HEK293 (cell line): Measurements from ENCODE around the gene MGMT.

Experiments
- CTCF ChIA-PET: fragments of 350-600 bp; formaldehyde crosslinking; extraction: SDS; loops from one replicate; lab custom pipeline; 2021; ENCODE audit warnings: antibody characterized with exemption; lab: Yijun Ruan, JAX
- POLR2A ChIA-PET: fragments of 300-600 bp; formaldehyde crosslinking; extraction: SDS; loops from one replicate; lab custom pipeline; 2020; ENCODE audit warnings: antibody characterized with exemption, inconsistent platforms; lab: Yijun Ruan, JAX
- H3K27ac ChIP-seq: fragments of 200-500 bp; sonication (Bioruptor generic); 2 replicates; pipeline ENCODE4 v1.5.1; 2014; ENCODE audit warnings: low read depth, low read length, control low read depth, inconsistent platforms; ENCODE audit errors: extremely low read depth
- H3K36me3 ChIP-seq, 2 experiments: fragments of 200-500 bp in 1 of 2; sonication (Bioruptor generic) in 1 of 2; 1 replicate in 1 of 2; 2 replicates in 1 of 2; pipeline ENCODE4 v1.5.1; 2014 to 2017; ENCODE audit warnings: inconsistent platforms in 2 of 2, low read length in 2 of 2; ENCODE audit not compliant: control insufficient read depth in 2 of 2, insufficient read depth in 1 of 2
- H3K4me1 ChIP-seq: fragments of 200-500 bp; sonication (Bioruptor generic); 2 replicates; pipeline ENCODE4 v1.5.1; 2014; ENCODE audit warnings: mild to moderate bottlenecking, low read length, inconsistent platforms; ENCODE audit not compliant: control insufficient read depth, insufficient read depth
- H3K4me3 ChIP-seq: 2 replicates; pipeline ENCODE4 v1.5.1; 2011; ENCODE audit warnings: low read depth, mild to moderate bottlenecking, control low read depth, low read length, moderate library complexity
- H3K9me3 ChIP-seq: fragments of 200-500 bp; sonication (Bioruptor generic); 2 replicates; pipeline ENCODE4 v1.5.1; 2014; ENCODE audit warnings: low read depth, low read length, inconsistent platforms; ENCODE audit not compliant: control insufficient read depth, insufficient read depth
- ATF2 ChIP-seq: fragments of 450-650 bp; formaldehyde crosslinking; IDR thresholded peaks from 2 replicates; pipeline ENCODE4 v1.5.1; 2016; ENCODE audit warnings: missing biosample characterization, missing genetic modification characterization, low read depth
- GFI1B ChIP-seq: fragments of 450-650 bp; formaldehyde crosslinking; IDR thresholded peaks from 2 replicates; pipeline ENCODE4 v1.5.1; 2016; ENCODE audit warnings: missing biosample characterization, missing genetic modification characterization
- INSM2 ChIP-seq: fragments of 450-650 bp; formaldehyde crosslinking; IDR thresholded peaks from 2 replicates; pipeline ENCODE4 v1.5.1; 2016; ENCODE audit warnings: missing biosample characterization, missing genetic modification characterization
- TSHZ1 ChIP-seq: fragments of 450-650 bp; formaldehyde crosslinking; IDR thresholded peaks from 2 replicates; pipeline ENCODE4 v1.5.1; 2016; ENCODE audit warnings: missing biosample characterization, missing genetic modification characterization, borderline replicate concordance
- YY2 ChIP-seq: fragments of 450-650 bp; formaldehyde crosslinking; IDR thresholded peaks from 2 replicates; pipeline ENCODE4 v1.5.1; 2016; ENCODE audit warnings: missing biosample characterization, missing genetic modification characterization
- ZBTB44 ChIP-seq: fragments of 450-650 bp; IDR thresholded peaks from 2 replicates; pipeline ENCODE4 v1.5.1; 2018; ENCODE audit warnings: missing biosample characterization, mild to moderate bottlenecking, missing genetic modification characterization
- ZNF140 ChIP-seq: fragments of 450-650 bp; formaldehyde crosslinking; IDR thresholded peaks from 2 replicates; pipeline ENCODE4 v1.5.1; 2016; ENCODE audit warnings: missing biosample characterization, missing genetic modification characterization
- ZNF155 ChIP-seq: fragments of 450-650 bp; formaldehyde crosslinking; IDR thresholded peaks from 2 replicates; pipeline ENCODE4 v1.5.1; 2016; ENCODE audit warnings: missing biosample characterization, missing genetic modification characterization
- ZNF324 ChIP-seq: fragments of 450-650 bp; formaldehyde crosslinking; IDR thresholded peaks from 2 replicates; pipeline ENCODE4 v1.5.1; 2016; ENCODE audit warnings: missing biosample characterization, missing genetic modification characterization
- ZNF394 ChIP-seq: fragments of 450-650 bp; formaldehyde crosslinking; IDR thresholded peaks from 2 replicates; pipeline ENCODE4 v1.5.1; 2016; ENCODE audit warnings: missing biosample characterization, missing genetic modification characterization, mild to moderate bottlenecking, moderate library complexity, borderline replicate concordance
- ZNF398 ChIP-seq: fragments of 450-650 bp; formaldehyde crosslinking; IDR thresholded peaks from 2 replicates; pipeline ENCODE4 v1.5.1; 2017; ENCODE audit warnings: missing biosample characterization, missing genetic modification characterization
- ZNF514 ChIP-seq: fragments of 450-650 bp; formaldehyde crosslinking; IDR thresholded peaks from 2 replicates; pipeline ENCODE4 v1.5.1; 2016; ENCODE audit warnings: missing biosample characterization, missing genetic modification characterization
- ZNF529 ChIP-seq: fragments of 450-650 bp; formaldehyde crosslinking; IDR thresholded peaks from 2 replicates; pipeline ENCODE4 v1.5.1; 2017; ENCODE audit warnings: missing genetic modification characterization, missing biosample characterization; ENCODE audit not compliant: insufficient replicate concordance
- ZNF580 ChIP-seq: fragments of 450-650 bp; formaldehyde crosslinking; IDR thresholded peaks from 2 replicates; pipeline ENCODE4 v1.5.1; 2016; ENCODE audit warnings: missing biosample characterization, missing genetic modification characterization
- ZNF645 ChIP-seq: fragments of 450-650 bp; formaldehyde crosslinking; IDR thresholded peaks from 2 replicates; pipeline ENCODE4; 2016; ENCODE audit warnings: missing biosample characterization, missing genetic modification characterization
- ZNF785 ChIP-seq: fragments of 450-650 bp; formaldehyde crosslinking; IDR thresholded peaks from 2 replicates; pipeline ENCODE4 v1.5.1; 2016; ENCODE audit warnings: missing biosample characterization, missing genetic modification characterization
- ZNF837 ChIP-seq: fragments of 450-650 bp; formaldehyde crosslinking; IDR thresholded peaks from 2 replicates; pipeline ENCODE4 v1.5.1; 2016; ENCODE audit warnings: missing biosample characterization, missing genetic modification characterization
- ZXDB ChIP-seq: fragments of 450-650 bp; formaldehyde crosslinking; IDR thresholded peaks from 2 replicates; pipeline ENCODE4 v1.5.1; 2016; ENCODE audit warnings: missing biosample characterization, missing genetic modification characterization

MGMT gene

GRCh38 chr10:129779126-129780111 lies 312.4 kb downstream of the MGMT start:
- Histone ChIP-seq H3K4me3 (no peak overlapping the region), H3K9me3 (no peaks in the 10 kb centered on the region), H3K36me3 (no peaks in the 10 kb centered on the region), H3K4me1 (no peaks in the 10 kb centered on the region), H3K27ac (no peak overlapping the region)
- CTCF ChIA-PET, result no interaction called here
- TF ChIP-seq ZNF514 (tag by site-specific recombination) (no peak), ZNF580 (no peak), ZNF155 (no peak), ZNF324 (tag by site-specific recombination) (no peak), ZXDB (tag by site-specific recombination) (no peak), ZBTB44 (tag by site-specific recombination) (no peak), INSM2 (tag by site-specific recombination) (no peak), ZNF529 (tag by site-specific recombination) (no peak), ZNF398 (tag by site-specific recombination) (no peak), ZNF140 (tag by site-specific recombination) (no peak), ATF2 (tag by site-specific recombination) (no peak), GFI1B (tag by site-specific recombination) (no peak), ZNF394 (tag by site-specific recombination) (no peak), ZNF837 (tag by site-specific recombination) (no peak), TSHZ1 (no peak), ZNF785 (tag by site-specific recombination) (no peak), ZNF645 (tag by site-specific recombination) (no peak), YY2 (tag by site-specific recombination) (no peak)
- POLR2A ChIA-PET, result no interaction called here
